Measurements from ENCODE around the gene MLST8.
"Not testable (repeated sequence)": the region's sequence is repeated elsewhere in the genome, so short reads cannot be mapped to it uniquely, and the experiment has no call there.

MLST8 gene

DNA sequence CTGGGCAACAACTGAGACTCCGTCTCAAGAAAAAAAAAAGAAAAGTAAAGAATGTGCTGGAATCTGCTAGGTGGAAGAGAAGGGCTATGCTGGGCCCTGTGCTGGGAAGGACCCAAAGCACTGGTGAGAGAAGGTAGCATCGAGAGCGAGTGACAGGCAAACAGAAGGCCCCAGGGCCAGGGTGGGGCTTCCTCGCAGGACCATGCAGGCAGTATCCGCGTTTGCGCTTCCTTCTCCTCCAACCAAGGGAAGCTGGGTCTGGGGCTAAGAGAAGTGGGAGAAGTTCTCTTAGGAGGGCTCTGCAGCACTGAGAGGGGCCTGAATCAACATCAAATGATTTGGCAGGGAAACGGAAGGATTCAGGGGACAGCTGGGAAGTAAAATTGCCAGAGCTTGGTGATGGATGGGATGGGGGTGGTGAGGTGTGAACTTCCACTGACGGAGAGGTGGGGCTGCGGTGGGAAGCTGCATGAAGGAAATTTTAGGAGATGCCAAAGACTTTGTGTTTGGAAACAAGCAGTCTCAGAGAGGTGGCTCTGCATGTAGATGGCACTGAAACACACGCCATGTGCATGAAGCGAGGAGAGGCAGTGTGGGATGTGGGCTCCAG lies 51.4 kb downstream of the MLST8 start:
- Histone ChIP-seq H3K4me1 (ENCODE audit: insufficient read depth, low read length) (no peaks in the 10 kb centered on the region), H3K27me3 (ENCODE audit: insufficient read depth, low read length, poor library complexity) (no peaks in the 10 kb centered on the region), H3K9ac (ENCODE audit: low read depth, low read length) (no peak overlapping the region), H2AFZ (ENCODE audit: low read depth, low read length) (no peak overlapping the region), H3K4me2 (ENCODE audit: insufficient read depth, low read length) (no peak overlapping the region), H4K20me1 (ENCODE audit: insufficient read depth, low read length) (peaks cover 45% of the 10 kb centered on the region), H3K27ac (ENCODE audit: low read length) (no peak overlapping the region), H3K79me2 (ENCODE audit: insufficient read depth, low read length) (peaks cover 45% of the 10 kb centered on the region), H3K9me3 (ENCODE audit: insufficient read depth, low read length, severe bottlenecking) (no peaks in the 10 kb centered on the region), H3K4me3 (ENCODE audit: low read depth in 1 of 2, low read length in 2 of 2) (no peak overlapping the region), H3K36me3 (ENCODE audit: insufficient read depth, low read length) (peaks cover 98% of the 10 kb centered on the region)
- ATAC-seq (ENCODE audit: insufficient read depth, low read depth) (no peak), DNase-seq (no peak)
- TF ChIP-seq, protein P1, sequence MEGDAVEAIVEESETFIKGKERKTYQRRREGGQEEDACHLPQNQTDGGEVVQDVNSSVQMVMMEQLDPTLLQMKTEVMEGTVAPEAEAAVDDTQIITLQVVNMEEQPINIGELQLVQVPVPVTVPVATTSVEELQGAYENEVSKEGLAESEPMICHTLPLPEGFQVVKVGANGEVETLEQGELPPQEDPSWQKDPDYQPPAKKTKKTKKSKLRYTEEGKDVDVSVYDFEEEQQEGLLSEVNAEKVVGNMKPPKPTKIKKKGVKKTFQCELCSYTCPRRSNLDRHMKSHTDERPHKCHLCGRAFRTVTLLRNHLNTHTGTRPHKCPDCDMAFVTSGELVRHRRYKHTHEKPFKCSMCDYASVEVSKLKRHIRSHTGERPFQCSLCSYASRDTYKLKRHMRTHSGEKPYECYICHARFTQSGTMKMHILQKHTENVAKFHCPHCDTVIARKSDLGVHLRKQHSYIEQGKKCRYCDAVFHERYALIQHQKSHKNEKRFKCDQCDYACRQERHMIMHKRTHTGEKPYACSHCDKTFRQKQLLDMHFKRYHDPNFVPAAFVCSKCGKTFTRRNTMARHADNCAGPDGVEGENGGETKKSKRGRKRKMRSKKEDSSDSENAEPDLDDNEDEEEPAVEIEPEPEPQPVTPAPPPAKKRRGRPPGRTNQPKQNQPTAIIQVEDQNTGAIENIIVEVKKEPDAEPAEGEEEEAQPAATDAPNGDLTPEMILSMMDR (IDR thresholded peaks at IDR 0.05; ENCODE audit: borderline replicate concordance, extremely low read depth, low read length, poor library complexity, severe bottlenecking): no peak
- TF ChIP-seq EZH2 (IDR thresholded peaks at IDR 0.05; ENCODE audit: borderline replicate concordance, low read depth, low read length, severe bottlenecking): no peak

DNA sequence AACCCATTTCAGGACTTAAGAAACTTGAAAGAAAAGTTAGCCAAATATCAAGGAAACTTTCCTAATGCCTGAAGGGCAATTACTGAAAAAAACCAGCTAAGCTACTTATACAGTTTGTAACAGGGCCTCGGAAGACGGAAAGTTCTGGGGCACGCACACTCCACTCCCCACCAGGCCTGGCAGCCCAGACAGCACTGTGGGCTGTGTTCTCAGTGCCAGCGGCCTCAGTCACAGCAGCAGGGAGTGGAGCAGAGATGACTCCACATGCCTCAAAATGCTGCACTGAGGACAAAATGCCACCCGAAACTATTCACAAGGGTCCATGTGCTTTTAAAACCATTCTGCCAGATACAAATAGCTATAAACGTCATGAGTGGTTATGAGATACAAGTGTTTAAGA lies 52.5 kb downstream of the MLST8 start:
- Histone ChIP-seq H3K27ac (ENCODE audit: low read length) (no peak overlapping the region), H3K36me3 (ENCODE audit: insufficient read depth, low read length) (peaks cover 98% of the 10 kb centered on the region), H2AFZ (ENCODE audit: low read depth, low read length) (no peak overlapping the region), H3K79me2 (ENCODE audit: insufficient read depth, low read length) (peaks cover 55% of the 10 kb centered on the region), H3K27me3 (ENCODE audit: insufficient read depth, low read length, poor library complexity) (no peaks in the 10 kb centered on the region), H3K4me2 (ENCODE audit: insufficient read depth, low read length) (no peak overlapping the region), H4K20me1 (ENCODE audit: insufficient read depth, low read length) (peaks cover 46% of the 10 kb centered on the region), H3K4me3 (ENCODE audit: low read depth in 1 of 2, low read length in 2 of 2) (no peak overlapping the region), H3K4me1 (ENCODE audit: insufficient read depth, low read length) (no peaks in the 10 kb centered on the region), H3K9me3 (ENCODE audit: insufficient read depth, low read length, severe bottlenecking) (no peaks in the 10 kb centered on the region), H3K9ac (ENCODE audit: low read depth, low read length) (no peak overlapping the region)
- TF ChIP-seq EZH2 (IDR thresholded peaks at IDR 0.05; ENCODE audit: borderline replicate concordance, low read depth, low read length, severe bottlenecking): no peak
- TF ChIP-seq, protein P1 (IDR thresholded peaks at IDR 0.05; ENCODE audit: borderline replicate concordance, extremely low read depth, low read length, poor library complexity, severe bottlenecking): no peak
- ATAC-seq (ENCODE audit: insufficient read depth, low read depth) (no peak), DNase-seq (no peak)

DNA sequence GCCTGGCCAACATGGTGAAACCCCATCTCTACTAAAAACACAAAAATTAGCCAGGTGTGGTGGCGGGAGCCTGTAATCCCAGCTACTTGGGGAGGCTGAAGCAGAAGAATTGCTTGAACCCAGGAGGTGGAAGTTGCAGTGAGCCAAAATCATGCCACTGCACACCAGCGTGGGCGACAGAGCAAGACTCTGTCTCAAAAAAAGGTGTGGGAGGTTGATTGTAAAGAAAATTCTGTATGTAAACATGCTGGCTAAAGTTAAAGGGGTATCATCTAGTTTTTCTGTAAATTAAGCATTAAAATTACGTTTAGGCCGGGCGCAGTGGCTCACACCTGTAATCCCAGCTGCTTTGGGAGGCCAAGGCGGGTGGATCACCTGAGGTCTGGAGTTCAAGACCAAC lies 53.3 kb downstream of the MLST8 start:
- not testable (repeated sequence) for H3K9me3 ChIP-seq (ENCODE audit: insufficient read depth, low read length, severe bottlenecking); H3K9ac ChIP-seq (ENCODE audit: low read depth, low read length); H3K27me3 ChIP-seq (ENCODE audit: insufficient read depth, low read length, poor library complexity); ATAC-seq (ENCODE audit: insufficient read depth, low read depth); H3K4me1 ChIP-seq (ENCODE audit: insufficient read depth, low read length); H3K4me2 ChIP-seq (ENCODE audit: insufficient read depth, low read length); H2AFZ ChIP-seq (ENCODE audit: low read depth, low read length); DNase-seq; H3K27ac ChIP-seq (ENCODE audit: low read length); H3K4me3 ChIP-seq (ENCODE audit: low read depth in 1 of 2, low read length in 2 of 2)
- H4K20me1 ChIP-seq (ENCODE audit: insufficient read depth, low read length): peaks cover 50% of the 10 kb centered on the region
- H3K79me2 ChIP-seq (ENCODE audit: insufficient read depth, low read length): peaks cover 63% of the 10 kb centered on the region
- peaks cover 98% of the 10 kb centered on the region for H3K36me3 ChIP-seq (ENCODE audit: insufficient read depth, low read length)

All from DND-41 (cell line).